GM19463 (cell line): ENCODE data around the gene PELI2.

Experiments used
- ATAC-seq: cut with Tn5 transposase; IDR thresholded peaks from one replicate; pipeline ENCODE4 v1.9.1; 2021; ENCODE audit warnings: mild to moderate bottlenecking, moderate library complexity; ENCODE audit not compliant: unreplicated experiment

The PELI2 gene

GRCh38 chr14:56224691-56225681, 106.8 kb downstream of the PELI2 start:
- ATAC-seq = no peak

- no peak for ATAC-seq
Observed at GRCh38 chr14:56235388-56235787, 117.2 kb downstream of the PELI2 start.

- no peak for ATAC-seq
Observed at GRCh38 chr14:56237398-56237797, 119.2 kb downstream of the PELI2 start.

- ATAC-seq = no peak
Observed at GRCh38 chr14:56241461-56241860, 123.2 kb downstream of the PELI2 start.

- ATAC-seq = no peak
Observed at GRCh38 chr14:56243110-56243509, 124.9 kb downstream of the PELI2 start.

GRCh38 chr14:56244138-56244789, 126.1 kb downstream of the PELI2 start:
- ATAC-seq = no peak

- no peak for ATAC-seq
Observed at GRCh38 chr14:56247495-56248200, 129.4 kb downstream of the PELI2 start.

GRCh38 chr14:56248442-56248841, 130.2 kb downstream of the PELI2 start:
- ATAC-seq = no peak

- no peak for ATAC-seq
Observed at GRCh38 chr14:56261046-56261445, 142.8 kb downstream of the PELI2 start.

- no peak for ATAC-seq
Observed at GRCh38 chr14:56262530-56262929, 144.3 kb downstream of the PELI2 start.

- no peak for ATAC-seq
Observed at GRCh38 chr14:56268039-56268438, 149.8 kb downstream of the PELI2 start.

GRCh38 chr14:56268673-56269072, 150.5 kb downstream of the PELI2 start:
- ATAC-seq = no peak

GRCh38 chr14:56270921-56271320, 152.7 kb downstream of the PELI2 start:
- no peak for ATAC-seq

GRCh38 chr14:56271970-56272369, 153.8 kb downstream of the PELI2 start:
- no peak for ATAC-seq

- no peak for ATAC-seq
Observed at GRCh38 chr14:56273155-56273554, 154.9 kb downstream of the PELI2 start.

GRCh38 chr14:56273951-56274350, 155.7 kb downstream of the PELI2 start:
- ATAC-seq = no peak

GRCh38 chr14:56274556-56274955, 156.3 kb downstream of the PELI2 start:
- no peak for ATAC-seq

GRCh38 chr14:56276108-56276507, 157.9 kb downstream of the PELI2 start:
- no peak for ATAC-seq

GRCh38 chr14:56278383-56278782, 160.2 kb downstream of the PELI2 start:
- ATAC-seq = no peak

- ATAC-seq = no peak
Observed at GRCh38 chr14:56280843-56281242, 162.6 kb downstream of the PELI2 start.

GRCh38 chr14:56282179-56282578, 164.0 kb downstream of the PELI2 start:
- no peak for ATAC-seq
